Right renal cortex interstitium (tissue), 3 donors: ENCODE results near the gene DSCAML1. TPM values are rescaled to one million over a fixed set of nuclear protein-coding genes. Genes with fewer than 3 reads are reported as not detected.
A peak's percentile ranks its signal among the peaks of the same experiment; 100 is the strongest.

Experiments
- DNase-seq, 3 donors: peaks; one replicate each; pipeline ENCODE4 v3.0.0-alpha.2; 2013; ENCODE audit warnings: low read depth in 3 of 3, low spot score in 2 of 3
- polyA plus RNA-seq, 3 donors: library from polyadenylated mRNA; unstranded; fragments of 120-200 nt; gene quantifications; one replicate each; pipeline ENCODE4 v1.2.1, GENCODE V29; 2013; ENCODE audit not compliant: insufficient read length in 3 of 3

The DSCAML1 gene
- polyA plus RNA-seq, 3 donors, result 1.6 to 2.3 (median 1.6) TPM

DNA sequence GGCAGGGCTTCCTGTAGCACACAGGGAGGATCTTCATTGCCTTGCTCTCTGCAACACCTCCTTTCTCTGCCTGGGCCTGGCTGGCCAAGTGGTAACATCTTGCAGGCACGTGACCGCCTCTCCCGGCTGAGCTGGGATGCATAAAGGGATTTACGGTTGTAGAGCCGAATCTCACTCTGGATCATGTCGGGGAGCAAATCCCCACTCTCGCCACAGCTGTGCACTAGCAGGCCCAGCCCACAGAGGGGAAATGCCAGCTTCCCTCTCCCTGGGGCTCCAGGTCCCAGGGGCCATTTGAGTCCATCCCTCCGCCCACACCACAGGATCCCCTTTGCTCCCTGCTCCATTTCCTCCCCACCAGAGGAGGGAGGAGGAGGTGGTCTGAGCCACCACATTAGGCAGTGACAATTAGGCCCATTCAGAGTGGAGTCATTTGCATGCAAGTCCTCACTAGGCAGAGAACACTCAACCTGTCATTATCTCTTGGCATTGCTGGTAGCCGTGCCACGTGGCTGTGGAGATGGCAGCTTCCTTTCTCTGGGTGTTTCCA, 196.7 kb downstream of the DSCAML1 start:
- DNase-seq, result no peak

DNA sequence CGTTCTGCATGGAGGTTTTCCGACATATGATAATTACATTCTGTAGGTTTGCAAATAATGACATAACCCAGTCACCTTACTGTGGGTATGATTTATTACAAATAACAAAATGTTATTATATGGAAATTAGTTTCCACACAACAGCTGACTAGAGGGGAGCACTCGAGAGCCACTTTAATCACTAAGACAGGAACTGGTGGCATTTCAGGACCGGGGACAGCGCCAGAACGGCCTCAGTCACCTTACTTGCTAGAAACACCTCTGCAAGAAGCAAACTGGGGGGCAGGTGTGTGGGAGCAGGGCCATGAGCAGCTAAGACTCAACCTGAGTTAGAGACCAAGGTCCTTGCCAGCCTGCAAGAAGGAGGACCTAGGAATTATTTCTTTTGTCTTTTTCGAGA, 199.9 kb downstream of the DSCAML1 start:
- peak; percentile 48 to 65 (median 52) for DNase-seq

DNA sequence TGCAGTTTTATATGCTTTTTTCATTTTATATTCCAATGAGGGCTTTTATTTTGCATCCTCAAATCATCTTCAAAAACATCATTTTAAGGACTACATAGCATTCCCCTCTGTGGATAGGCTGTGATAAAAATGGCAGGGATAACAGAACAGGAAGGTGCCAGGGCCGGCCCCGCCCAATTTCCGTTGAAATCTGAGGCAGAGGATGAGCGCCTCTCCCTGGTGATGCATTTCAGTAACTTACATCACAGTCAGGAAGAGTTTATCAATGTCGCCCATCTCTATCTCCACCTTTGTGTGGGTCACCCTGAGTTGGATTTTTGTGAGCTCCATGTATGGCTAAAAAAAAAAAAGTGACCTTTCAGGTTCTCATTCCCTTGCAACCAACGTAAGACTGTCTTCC, 201.6 kb downstream of the DSCAML1 start:
- DNase-seq, result no peak

DNA sequence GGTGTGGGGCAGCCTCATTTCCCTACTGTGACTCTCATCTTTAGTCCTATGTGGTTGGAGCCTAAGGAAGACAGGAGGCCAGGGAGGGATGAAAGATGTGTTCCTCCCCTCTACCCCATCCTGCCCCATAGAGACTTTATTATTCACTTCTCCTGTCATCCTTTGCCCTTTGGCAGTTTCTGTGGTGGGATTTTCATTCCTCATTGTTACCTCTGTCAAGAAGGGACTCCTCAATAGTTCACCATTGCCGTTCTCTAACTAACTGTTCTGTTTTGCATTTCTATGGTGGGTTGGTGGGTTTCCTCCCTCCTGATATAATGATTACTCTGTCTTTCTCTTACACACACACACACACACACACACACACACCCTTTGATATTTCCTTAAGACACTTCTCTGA, 202.3 kb downstream of the DSCAML1 start:
- DNase-seq, result no peak

DNA sequence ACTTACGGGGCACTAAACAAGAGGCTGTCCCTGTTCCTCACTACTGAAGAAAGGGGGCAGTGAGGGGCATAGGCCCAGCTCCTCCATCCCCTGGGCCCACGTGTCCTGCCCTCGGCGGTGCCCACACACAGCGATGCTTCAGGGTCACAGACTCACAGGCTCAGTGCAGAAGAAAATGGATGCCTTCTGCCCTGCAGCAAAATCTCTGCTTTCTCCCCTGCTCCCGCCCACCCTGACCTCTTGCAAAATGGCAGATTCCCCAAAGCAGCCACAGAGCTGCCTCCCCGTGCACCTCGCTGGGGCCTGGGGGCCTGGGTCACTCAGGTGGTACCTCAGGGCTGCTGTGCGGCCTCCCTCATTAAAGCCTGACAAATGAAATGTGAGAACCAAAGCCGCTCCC, 204.0 kb downstream of the DSCAML1 start:
- no peak for DNase-seq

DNA sequence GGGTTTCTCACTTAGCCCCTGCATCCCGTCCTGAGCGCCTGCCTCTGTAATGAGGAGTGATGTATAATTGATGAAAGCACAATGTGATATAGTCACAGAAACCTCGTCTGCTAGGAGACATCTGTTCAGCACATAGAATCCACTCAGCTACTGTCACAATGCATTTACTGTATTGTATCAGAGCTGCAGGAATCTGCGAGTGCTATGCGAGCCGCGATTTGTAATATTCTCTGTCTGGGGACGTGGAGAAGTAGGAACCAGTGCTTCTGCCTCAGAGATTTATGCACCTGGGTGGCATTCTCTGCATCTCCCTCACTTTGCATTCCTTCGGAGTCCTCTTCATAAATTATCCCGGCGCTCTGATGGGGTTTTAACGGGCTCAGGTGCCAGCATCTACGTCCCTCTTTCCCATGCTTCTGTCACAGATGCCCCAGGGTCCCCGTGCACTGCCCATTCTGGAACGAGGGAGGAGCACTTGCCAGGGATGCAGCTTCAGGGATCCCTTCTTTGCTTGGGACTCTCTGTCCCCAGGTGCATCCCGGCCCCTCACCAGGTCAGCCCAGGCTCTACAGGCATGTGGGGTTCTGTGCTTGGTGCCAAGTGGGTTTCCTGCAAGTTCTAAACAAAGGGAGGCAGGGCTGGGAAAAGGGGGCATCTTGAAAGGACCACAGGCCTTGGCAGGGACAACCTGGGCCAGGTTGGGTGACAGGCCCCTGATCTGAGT, 205.5 kb downstream of the DSCAML1 start:
- no peak for DNase-seq

DNA sequence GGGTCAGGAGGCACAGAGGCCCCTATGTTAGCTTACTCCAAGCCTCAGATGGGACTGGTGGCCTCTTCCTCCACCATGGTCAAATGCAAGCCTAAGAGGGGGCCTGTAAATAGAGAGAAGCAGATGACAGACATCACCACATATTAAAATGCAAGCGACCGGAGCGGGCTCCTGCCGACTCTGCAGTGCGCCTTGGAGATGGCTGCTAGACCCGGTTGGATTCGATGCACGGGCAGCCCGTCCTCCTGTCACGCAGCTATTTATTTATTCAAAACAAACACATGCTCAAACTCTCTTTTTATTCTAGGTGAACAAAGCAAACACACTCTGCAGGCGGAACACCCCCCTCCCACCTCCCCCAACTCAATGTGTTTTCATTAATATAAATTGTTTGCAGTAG, 208.0 kb downstream of the DSCAML1 start:
- DNase-seq, result no peak

DNA sequence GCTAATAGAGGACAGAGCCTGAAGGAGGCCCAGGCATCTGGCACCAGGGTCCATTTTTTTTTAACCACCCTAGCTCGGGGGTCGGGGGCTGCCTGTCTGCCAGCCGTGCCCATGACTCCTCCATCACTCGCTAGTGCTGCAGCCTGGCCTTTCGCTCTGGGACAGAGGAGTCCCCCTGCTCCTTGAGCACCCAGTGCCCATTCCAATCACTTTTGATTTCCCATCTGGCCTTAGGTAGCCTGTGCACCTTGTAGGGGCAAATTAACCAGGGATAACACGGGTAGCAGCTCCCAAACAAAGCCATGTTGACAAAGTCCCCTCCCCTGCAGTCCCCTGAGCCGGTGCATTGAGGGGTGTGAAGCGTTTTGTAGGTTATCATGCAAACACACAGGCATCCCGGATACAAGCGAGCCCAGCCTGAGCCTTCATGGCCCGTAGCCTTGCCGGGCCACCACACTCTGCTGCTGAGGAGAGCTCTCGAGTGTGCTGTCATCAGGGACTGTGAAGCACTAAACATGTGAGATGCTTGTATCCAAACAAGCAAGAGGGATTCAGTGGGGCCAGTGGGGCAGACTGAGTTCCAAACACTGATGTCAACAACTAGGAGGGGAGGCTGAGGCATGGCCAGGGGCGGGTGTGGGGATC, 208.7 kb downstream of the DSCAML1 start:
- no peak for DNase-seq

DNA sequence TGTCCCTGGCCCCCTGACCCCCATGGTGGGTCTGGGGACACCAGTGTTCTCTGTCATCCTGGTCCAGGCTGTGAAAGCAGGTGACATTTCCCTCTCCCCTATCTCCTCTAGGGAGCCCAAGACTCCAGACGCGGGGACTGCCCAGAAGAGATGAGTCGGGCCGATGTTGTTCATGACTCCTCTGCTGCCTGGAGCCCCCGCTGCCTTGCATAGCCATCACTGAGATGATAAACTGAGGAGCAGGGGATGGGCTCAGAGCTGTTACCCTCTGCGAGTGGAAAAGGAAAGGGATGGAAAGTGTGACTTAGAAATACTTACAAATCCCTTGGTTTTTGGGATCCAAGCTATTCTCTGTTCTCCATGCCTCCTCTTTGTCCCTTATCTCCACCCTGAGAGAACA, 209.6 kb downstream of the DSCAML1 start:
- DNase-seq, result no peak

DNA sequence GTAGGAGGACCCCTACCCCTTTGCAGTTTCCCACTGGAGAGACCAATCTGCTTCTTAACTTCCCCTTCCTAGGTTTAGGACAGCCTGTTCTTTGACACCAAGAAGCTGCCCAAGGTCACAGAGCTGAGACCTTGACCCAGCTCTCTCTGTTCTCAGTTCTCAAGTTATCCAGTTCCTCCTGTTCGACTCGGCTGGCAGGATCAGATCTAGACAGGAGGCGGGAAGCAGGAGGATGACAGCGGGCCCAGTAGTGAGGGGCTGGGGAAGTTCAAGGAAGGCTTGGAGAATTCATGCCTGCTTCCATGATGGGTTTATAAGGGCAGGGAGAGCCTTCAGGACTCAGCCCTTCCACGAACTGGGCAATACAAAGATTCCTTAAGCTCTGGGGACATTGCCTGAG, 210.6 kb downstream of the DSCAML1 start:
- DNase-seq, result no peak

DNA sequence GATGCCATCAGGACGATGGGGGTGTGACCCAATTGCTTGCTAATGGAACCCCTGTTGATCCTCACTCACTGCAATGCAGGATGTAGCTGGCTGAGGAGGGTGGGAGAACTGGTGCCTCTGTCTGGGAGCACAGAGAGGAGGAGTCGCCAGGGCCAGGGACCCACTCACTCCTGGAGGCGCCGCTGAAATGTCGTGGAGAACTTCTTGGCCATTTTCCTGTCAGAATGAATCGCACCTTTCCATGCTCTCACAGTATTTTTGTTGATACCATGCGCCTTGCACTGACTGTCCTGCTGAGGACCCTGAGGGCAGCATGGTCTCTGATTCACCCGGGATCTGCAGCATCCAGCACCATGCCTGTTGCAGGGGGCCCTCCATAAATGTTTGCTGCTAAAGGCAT, 211.4 kb downstream of the DSCAML1 start:
- DNase-seq, result no peak

DNA sequence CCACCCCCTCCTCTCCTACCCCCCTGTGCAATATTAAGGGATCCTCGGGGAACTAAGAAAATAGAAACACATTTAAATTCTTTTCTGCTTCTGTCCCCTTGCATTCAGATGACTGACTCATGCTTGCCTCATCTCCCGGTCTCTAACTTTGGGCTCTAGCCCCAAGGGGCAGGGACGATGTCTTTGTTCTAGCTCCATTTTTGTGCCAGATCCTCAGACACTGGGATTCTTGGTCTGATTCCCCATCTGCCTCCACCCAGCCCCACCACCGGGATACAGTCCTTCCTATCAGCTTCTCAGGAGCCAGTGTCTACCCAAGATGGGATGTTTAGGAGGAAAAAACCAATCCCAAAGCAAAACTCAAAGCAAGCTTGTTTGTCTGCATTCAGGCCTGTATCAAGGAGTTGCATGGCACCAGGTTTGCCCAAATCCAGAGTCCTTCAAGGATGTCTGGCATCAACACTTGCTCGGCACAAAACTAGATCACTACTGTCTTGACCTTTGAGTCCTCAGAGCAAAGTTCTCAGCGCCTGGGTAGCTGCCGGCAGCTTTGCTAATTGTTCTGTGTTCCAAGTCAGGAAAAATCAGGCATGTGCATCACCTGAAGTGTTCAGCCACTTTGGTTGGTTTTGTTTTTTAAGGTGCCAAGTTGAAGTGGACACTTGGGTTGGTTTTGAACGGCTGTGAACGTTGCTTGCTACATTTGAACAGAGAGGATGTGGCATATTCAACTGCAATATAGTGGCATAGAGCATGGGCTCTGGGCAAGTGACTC, 212.8 kb downstream of the DSCAML1 start:
- DNase-seq, result no peak

DNA sequence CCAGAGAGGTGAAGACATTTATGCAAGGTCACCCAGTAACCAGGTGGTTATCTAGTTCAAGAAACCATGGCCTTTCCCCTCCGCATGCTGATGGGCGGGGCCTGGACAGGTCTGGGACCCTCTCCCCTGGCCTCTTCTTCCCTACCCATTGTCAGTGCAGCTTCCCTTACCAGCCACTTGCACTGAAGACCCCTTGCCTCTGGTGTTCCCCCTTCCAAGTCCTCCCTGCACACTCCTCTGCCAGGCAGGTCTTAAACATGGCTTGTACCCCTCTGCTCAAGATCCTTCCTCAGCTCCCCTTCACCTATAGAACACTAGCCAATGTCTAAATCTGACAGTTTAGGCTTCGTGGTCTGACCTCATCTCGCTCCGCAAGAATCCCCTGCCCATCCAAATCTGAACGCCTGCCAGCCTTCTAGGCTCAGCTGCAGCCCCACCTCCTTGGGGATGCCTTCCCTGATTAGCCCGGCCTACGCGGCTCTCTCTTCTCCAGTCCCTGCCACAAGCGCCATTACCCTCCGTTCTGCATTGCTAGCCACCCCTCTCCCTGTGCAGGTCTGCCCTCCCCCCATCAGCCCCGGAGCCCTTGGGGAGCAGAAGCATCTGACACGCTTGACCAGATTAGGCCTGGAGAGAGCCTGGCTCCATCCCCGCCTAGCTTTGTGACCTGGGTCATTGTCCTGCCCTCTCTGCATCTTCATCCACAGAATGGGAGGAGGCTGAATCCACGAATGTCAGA, 213.8 kb downstream of the DSCAML1 start:
- peak; percentile 18 to 66 (median 47) for DNase-seq

DNA sequence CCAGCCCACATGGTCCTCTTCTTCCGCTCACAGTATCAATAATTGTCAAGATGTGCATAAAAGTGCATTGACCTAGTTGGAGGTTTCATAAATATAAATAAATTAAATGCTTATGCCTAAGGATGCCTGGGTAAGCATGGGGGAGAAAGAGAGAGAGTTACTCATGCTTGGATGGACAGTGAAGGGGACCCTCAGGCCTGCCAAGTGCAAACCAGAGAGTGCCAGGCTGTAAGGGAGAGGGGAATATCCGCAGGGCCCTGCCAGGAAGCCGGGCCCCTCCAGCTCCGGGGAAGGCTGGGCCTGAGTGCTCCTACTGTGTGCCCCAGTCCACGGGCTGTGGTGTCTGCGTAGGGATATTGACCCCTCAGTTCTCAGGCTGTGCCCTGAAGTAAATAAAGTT, 214.6 kb downstream of the DSCAML1 start:
- DNase-seq, result no peak

DNA sequence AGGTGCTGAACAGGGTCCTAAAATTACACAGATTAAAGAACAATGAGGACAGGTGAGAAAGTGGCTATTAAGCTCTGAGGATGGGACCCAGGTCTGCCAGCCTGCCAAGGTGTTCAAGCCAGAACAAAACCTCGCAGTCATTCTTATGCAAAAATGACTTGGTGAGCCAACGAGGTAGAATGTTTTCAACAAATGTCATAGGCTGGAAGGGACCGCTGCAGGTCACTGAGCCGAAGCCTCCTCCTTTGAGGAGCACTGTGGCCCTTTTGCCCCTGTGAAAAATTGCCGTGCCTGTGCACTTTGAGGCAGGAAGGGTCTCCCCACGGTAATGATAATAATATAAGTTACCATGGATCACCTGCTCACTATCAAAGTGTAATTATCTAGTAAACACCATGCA, 216.2 kb downstream of the DSCAML1 start:
- DNase-seq, result no peak

DNA sequence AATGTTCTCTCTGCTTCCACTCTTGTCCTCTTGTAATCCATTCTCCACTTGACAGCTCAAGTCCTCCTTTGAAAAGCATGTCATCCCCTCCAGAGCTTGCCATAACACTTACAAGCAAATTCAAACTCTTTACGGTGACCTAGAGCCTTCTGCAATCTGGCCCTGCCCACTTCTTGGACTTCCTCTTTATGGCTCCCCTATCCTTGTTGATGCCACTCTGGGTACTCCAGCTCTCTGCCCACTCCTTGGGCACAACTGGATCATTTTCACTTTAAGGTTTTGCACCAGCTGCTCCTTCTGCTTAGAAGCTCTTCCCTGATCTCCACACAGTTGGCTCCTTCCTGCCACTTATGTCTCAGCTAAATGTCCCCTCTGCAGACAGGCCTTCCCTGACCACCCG, 217.9 kb downstream of the DSCAML1 start:
- no peak for DNase-seq

DNA sequence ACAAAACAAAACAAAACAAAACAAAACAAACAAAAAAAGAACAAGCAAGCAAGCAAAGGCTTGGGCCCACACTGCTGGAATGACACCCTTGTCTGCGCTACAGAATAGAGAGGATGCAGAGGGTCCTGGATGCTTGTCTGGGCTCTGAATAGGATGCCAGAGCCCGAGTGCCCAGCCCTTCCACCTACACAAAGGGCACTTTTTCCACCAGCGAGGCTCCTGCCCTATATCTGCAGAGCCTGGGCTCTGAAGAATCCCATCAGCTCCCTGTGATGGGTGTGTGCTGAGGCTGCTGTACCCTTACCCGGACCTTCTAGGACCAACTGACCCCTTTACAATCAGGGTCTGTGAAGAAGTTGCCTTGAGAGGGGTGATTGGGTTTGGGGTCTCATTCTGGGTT, 221.2 kb downstream of the DSCAML1 start:
- DNase-seq, result no peak

DNA sequence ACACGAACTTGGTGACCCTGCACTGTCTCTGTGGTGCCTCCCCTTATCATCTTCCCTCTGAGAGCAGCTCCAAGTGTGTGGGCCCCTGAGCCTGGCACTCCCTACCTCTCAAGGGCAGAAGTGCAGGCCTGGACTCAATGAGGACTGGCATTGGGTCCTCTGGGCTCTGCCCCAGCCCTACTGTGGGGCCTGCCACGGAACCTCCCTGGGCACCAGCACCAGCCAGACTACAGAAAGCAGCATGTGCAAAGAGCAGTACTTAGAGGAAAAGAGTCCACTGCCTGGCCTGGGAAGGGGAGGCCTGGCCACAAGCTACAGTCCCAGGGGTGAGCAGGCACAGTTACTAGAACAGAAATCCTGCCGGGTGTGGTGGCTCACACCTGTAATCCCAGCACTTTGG, 222.5 kb downstream of the DSCAML1 start:
- DNase-seq, result no peak

DNA sequence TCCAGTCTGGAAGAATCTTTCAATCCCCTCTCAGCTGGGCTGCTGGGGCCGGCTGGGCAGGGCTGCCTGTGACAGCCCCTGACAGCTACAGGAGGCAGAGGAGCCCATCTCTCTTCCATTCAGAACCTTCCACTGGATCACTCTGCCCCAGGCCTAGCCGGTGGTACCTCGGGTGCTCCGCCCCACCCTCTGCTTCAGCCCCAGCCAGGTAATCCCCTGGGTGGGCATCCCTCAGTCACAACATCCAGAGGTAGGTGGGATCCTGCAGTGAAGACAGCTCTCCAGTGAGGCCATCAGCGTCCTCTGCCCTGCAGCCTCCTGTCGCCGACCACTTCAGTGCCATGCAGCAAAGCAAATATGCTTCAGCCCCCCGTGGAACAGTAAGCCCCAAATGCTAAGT, 223.7 kb downstream of the DSCAML1 start:
- no peak for DNase-seq

DNA sequence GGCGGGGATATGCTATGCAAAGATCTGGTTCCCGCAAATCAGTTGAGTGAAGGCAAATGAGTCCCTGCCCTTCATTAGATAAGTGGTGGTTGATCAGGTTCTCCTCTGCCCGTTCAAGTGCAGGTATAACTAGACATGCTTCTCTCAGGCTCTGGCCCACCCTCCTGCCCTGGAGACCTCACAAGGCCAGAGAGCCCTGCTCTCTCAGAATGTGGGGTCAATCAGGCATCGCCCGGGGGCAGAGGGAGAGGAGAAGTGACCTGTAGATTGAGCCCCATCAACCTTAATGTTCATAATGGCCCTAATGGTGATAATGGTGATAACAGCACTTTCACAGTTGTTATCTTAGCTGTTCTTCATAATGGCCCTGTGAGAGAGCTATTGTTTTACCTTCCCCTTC, 224.3 kb downstream of the DSCAML1 start:
- no peak for DNase-seq

DNA sequence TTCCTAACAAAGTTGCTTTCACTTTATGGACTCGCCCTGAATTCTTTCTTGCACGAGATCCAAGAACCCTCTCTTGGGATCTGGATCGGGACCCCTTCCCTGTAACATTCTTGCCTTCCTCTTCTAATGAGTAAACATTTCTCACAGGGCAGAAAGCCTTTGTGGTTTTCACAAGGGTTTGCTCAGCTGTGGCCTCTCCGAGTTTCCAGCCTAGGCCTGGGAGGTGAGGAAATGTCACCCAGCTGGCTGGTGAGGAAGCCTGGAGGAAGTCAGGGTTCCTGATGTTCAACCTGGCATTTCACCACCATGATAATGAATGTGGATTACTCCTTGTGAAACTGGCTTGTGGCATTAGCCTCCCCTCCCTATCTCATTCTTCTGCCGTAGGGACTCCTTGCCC, 224.9 kb downstream of the DSCAML1 start:
- no peak for DNase-seq
